Activated CD8-positive, alpha-beta T cell treated with anti-CD3 and anti-CD28 coated beads, Interleukin-2, amount 10 ng/mL, durations not matched to agents 7 days and 5 days (primary cell): ENCODE results near the gene DSEL. TPM values are rescaled to one million over a fixed set of nuclear protein-coding genes. Genes with fewer than 3 reads are reported as not detected.

Source experiments
- ATAC-seq: fragments of 150-1000 bp; cut with Tn5 transposase; one replicate; pipeline ENCODE4 v1.10.0; 2021; ENCODE audit warnings: moderate library complexity
- CTCF ChIA-PET: fragments of 350-600 bp; sonication (Branson Sonifier 250); formaldehyde crosslinking; loops from one replicate; lab custom pipeline; 2021; ENCODE audit warnings: antibody characterized with exemption; lab: Charles Lee
- POLR2A ChIA-PET: fragments of 350-600 bp; sonication (Branson Sonifier 250); formaldehyde crosslinking; loops from one replicate; lab custom pipeline; 2021; ENCODE audit warnings: antibody characterized with exemption; lab: Charles Lee
- DNase-seq: peaks from one replicate; pipeline ENCODE4 v3.0.0-alpha.2; 2020
- H3K27ac Mint-ChIP-seq: one replicate; pipeline ENCODE4 v1.8.0; 2021; ENCODE audit warnings: mild to moderate bottlenecking, mixed read lengths
- H3K27me3 Mint-ChIP-seq: one replicate; pipeline ENCODE4 v1.8.0; 2021; ENCODE audit warnings: low read depth, mixed read lengths
- H3K36me3 Mint-ChIP-seq: one replicate; pipeline ENCODE4 v1.8.0; 2021; ENCODE audit warnings: low read depth, mixed read lengths
- H3K4me1 Mint-ChIP-seq: one replicate; pipeline ENCODE4 v1.8.0; 2021; ENCODE audit warnings: low read depth, mixed read lengths
- H3K4me3 Mint-ChIP-seq: one replicate; pipeline ENCODE4 v1.8.0; 2021; ENCODE audit warnings: mild to moderate bottlenecking, mixed read lengths
- H3K9me3 Mint-ChIP-seq: one replicate; pipeline ENCODE4 v1.8.0; 2022; ENCODE audit warnings: mixed read lengths; ENCODE audit not compliant: insufficient read depth
- total RNA-seq, 2 experiments: library from RNA; stranded (reverse); gene quantifications; one replicate each; pipeline ENCODE4 v1.2.3, GENCODE V29; 2021

DSEL gene
- total RNA-seq, 2 experiments from 2014 or later = 0.05 to 0.08 TPM

GRCh38 chr18:67486534-67486933 is 30.0 kb downstream of the DSEL start:
- ChIA-PET POLR2A (no interaction called here), CTCF (no interaction called here)
- H3K4me1 Mint-ChIP-seq = no peaks in the 10 kb centered on the region
- ATAC-seq (no peak), DNase-seq (no peak)
- no peak overlapping the region for H3K27ac Mint-ChIP-seq
- H3K9me3 Mint-ChIP-seq = no peaks in the 10 kb centered on the region
- H3K4me3 Mint-ChIP-seq = no peak overlapping the region
- no peaks in the 10 kb centered on the region for H3K27me3 Mint-ChIP-seq
- no peaks in the 10 kb centered on the region for H3K36me3 Mint-ChIP-seq

- H3K27ac Mint-ChIP-seq = no peak overlapping the region
- H3K4me3 Mint-ChIP-seq = no peak overlapping the region
- H3K4me1 Mint-ChIP-seq = no peaks in the 10 kb centered on the region
- no peaks in the 10 kb centered on the region for H3K9me3 Mint-ChIP-seq
- H3K36me3 Mint-ChIP-seq = no peaks in the 10 kb centered on the region
- no peaks in the 10 kb centered on the region for H3K27me3 Mint-ChIP-seq
- ChIA-PET CTCF (no interaction called here), POLR2A (no interaction called here)
- DNase-seq = no peak
- no peak for ATAC-seq
These were observed 30.9 kb downstream of the DSEL start for GRCh38 chr18:67485655-67486054.

- Mint-ChIP-seq H3K36me3 (no peaks in the 10 kb centered on the region), H3K27me3 (no peaks in the 10 kb centered on the region), H3K27ac (no peak overlapping the region), H3K4me3 (no peak overlapping the region), H3K9me3 (no peaks in the 10 kb centered on the region), H3K4me1 (no peaks in the 10 kb centered on the region)
- ATAC-seq (no peak), DNase-seq (no peak)
- CTCF ChIA-PET = no interaction called here
- POLR2A ChIA-PET = no interaction called here
These were observed 32.1 kb downstream of the DSEL start for GRCh38 chr18:67484458-67484857.

DNA sequence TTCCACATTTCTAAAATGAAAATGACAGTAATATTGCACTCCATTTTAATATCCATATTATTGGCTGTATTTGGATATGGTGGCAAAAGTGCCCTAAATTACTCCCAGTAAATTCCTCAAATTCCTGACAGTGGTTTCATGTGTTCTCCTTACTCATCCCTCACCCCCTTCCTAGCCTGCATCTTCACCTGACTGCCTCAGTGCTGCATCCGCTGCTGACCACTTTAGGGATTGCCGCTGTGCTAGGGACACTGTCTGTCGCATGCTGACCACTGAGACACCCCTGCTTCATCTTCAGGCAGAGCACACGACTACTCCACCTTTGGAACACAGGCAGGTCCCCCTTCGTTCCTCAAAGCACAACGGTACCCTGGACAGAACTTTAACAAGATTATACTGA is 32.6 kb downstream of the DSEL start:
- no peaks in the 10 kb centered on the region for H3K4me1 Mint-ChIP-seq
- CTCF ChIA-PET = interaction anchor here (1.2 kb wide), 1 partner anchor 10 kb away, joined by 3 read pairs; no protein-coding TSS in a partner anchor
- no peaks in the 10 kb centered on the region for H3K9me3 Mint-ChIP-seq
- H3K27me3 Mint-ChIP-seq = no peaks in the 10 kb centered on the region
- DNase-seq (no peak), ATAC-seq (no peak)
- POLR2A ChIA-PET = no interaction called here
- H3K4me3 Mint-ChIP-seq = no peak overlapping the region
- H3K27ac Mint-ChIP-seq = no peak overlapping the region
- H3K36me3 Mint-ChIP-seq = no peaks in the 10 kb centered on the region

DNA sequence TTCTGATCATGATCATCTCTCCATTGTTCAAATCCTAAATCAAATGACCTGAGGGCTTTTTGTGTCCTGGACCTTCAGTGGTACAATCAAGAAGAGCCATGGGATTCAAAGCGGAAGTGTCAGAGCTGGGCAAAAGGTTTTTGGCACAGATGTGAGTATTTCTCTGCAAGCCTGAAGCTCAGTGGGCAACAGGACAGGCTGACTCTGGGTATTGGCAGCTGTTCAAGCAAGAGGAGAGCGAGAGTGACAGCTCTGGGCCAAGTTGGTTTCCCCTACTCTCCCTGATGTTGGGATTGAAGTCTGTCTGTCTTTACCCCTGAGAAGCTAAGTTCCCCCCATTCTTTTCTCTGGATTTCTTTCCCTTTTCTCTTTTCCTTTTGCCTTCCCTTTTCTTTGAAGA is 33.3 kb downstream of the DSEL start:
- no peaks in the 10 kb centered on the region for H3K9me3 Mint-ChIP-seq
- ChIA-PET CTCF (interaction anchor here (1.2 kb wide), 1 partner anchor 9 kb away, joined by 3 read pairs; no protein-coding TSS in a partner anchor), POLR2A (no interaction called here)
- DNase-seq (no peak), ATAC-seq (no peak)
- H3K27ac Mint-ChIP-seq = no peak overlapping the region
- H3K4me3 Mint-ChIP-seq = no peak overlapping the region
- no peaks in the 10 kb centered on the region for H3K4me1 Mint-ChIP-seq
- H3K27me3 Mint-ChIP-seq = no peaks in the 10 kb centered on the region
- H3K36me3 Mint-ChIP-seq = no peaks in the 10 kb centered on the region

DNA sequence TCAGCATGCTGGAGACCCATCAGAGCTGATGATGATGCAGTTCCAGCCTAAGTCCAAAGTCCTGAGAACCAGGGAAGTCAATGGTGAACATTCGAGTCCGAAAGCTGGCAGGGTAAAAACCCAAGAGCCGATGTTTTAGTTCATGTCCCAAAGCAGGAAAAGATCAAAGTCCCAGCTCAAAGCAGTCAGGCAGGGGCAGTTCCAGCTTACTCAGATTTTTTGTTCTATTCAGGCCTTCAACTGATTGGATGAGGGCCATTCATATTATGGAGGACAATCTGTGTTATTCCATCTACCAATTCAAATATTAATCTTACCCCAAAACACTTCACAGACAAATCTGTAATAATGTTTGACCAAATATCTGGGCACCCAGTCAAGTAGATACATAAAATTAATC is 38.3 kb downstream of the DSEL start:
- no peaks in the 10 kb centered on the region for H3K27me3 Mint-ChIP-seq
- ChIA-PET CTCF (no interaction called here), POLR2A (no interaction called here)

GRCh38 chr18:67477522-67477921 is 39.0 kb downstream of the DSEL start:
- Mint-ChIP-seq H3K9me3 (no peaks in the 10 kb centered on the region), H3K4me1 (no peaks in the 10 kb centered on the region), H3K4me3 (no peak overlapping the region), H3K36me3 (no peaks in the 10 kb centered on the region), H3K27me3 (no peaks in the 10 kb centered on the region), H3K27ac (no peak overlapping the region)
- POLR2A ChIA-PET = no interaction called here
- DNase-seq = no peak
- CTCF ChIA-PET = no interaction called here
- no peak for ATAC-seq

More for the DNA sequence above, 38.3 kb downstream of the DSEL start:
- DNase-seq (no peak), ATAC-seq (no peak)
- Mint-ChIP-seq H3K9me3 (no peaks in the 10 kb centered on the region), H3K36me3 (no peaks in the 10 kb centered on the region), H3K27ac (no peak overlapping the region), H3K4me3 (no peak overlapping the region), H3K4me1 (no peaks in the 10 kb centered on the region)

- ChIA-PET POLR2A (no interaction called here), CTCF (no interaction called here)
- Mint-ChIP-seq H3K9me3 (no peaks in the 10 kb centered on the region), H3K4me3 (no peak overlapping the region), H3K4me1 (no peaks in the 10 kb centered on the region), H3K36me3 (no peaks in the 10 kb centered on the region), H3K27me3 (no peaks in the 10 kb centered on the region), H3K27ac (no peak overlapping the region)
- no peak for ATAC-seq
- no peak for DNase-seq
These were observed 39.9 kb downstream of the DSEL start for GRCh38 chr18:67476585-67476984.

GRCh38 chr18:67475673-67476072 is 40.8 kb downstream of the DSEL start:
- Mint-ChIP-seq H3K9me3 (no peaks in the 10 kb centered on the region), H3K27me3 (no peaks in the 10 kb centered on the region), H3K4me1 (no peaks in the 10 kb centered on the region), H3K36me3 (no peaks in the 10 kb centered on the region), H3K4me3 (no peak overlapping the region), H3K27ac (no peak overlapping the region)
- no peak for DNase-seq
- no peak for ATAC-seq
- ChIA-PET POLR2A (no interaction called here), CTCF (no interaction called here)

DNA sequence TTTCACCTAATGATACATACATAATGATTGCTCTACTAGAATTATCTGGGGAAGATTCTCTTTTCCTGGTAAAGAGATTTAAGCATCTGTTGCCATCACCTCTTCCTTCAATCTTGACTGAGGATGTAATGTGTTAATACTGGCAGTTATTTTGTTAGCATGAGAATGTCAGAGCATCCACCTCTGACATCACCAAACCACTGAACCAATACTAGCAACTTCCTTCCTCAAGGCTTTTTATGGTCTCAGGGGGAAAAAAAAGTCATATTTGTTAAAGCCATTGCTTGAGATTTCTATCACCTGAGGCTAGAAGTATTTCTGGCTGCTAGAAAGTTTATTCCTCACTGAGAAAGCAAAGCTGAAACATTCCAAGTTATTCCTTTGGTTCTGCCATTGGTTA is 48.5 kb downstream of the DSEL start:
- Mint-ChIP-seq H3K36me3 (no peaks in the 10 kb centered on the region), H3K27ac (no peak overlapping the region), H3K4me3 (no peak overlapping the region), H3K9me3 (no peaks in the 10 kb centered on the region), H3K27me3 (no peaks in the 10 kb centered on the region), H3K4me1 (peaks cover 6% of the 10 kb centered on the region)
- no peak for ATAC-seq
- CTCF ChIA-PET = no interaction called here
- no peak for DNase-seq
- POLR2A ChIA-PET = no interaction called here

- H3K27ac Mint-ChIP-seq = no peak overlapping the region
- H3K4me1 Mint-ChIP-seq = peaks cover 6% of the 10 kb centered on the region
- ChIA-PET CTCF (no interaction called here), POLR2A (no interaction called here)
- no peak for DNase-seq
- no peak overlapping the region for H3K4me3 Mint-ChIP-seq
- H3K9me3 Mint-ChIP-seq = no peaks in the 10 kb centered on the region
- ATAC-seq = no peak
- no peaks in the 10 kb centered on the region for H3K27me3 Mint-ChIP-seq
- H3K36me3 Mint-ChIP-seq = no peaks in the 10 kb centered on the region
These were observed 49.3 kb downstream of the DSEL start for GRCh38 chr18:67467188-67467587.

GRCh38 chr18:67464499-67464898 is 52.0 kb downstream of the DSEL start:
- Mint-ChIP-seq H3K4me1 (peaks cover 6% of the 10 kb centered on the region), H3K36me3 (no peaks in the 10 kb centered on the region), H3K27me3 (peaks cover 2% of the 10 kb centered on the region), H3K9me3 (no peaks in the 10 kb centered on the region), H3K4me3 (no peak overlapping the region), H3K27ac (no peak overlapping the region)
- ChIA-PET POLR2A (no interaction called here), CTCF (no interaction called here)
- DNase-seq (no peak), ATAC-seq (no peak)

GRCh38 chr18:67463829-67464228 is 52.7 kb downstream of the DSEL start:
- H3K4me1 Mint-ChIP-seq = peaks cover 6% of the 10 kb centered on the region

More at GRCh38 chr18:67463829-67464228, 52.7 kb downstream of the DSEL start:
- ATAC-seq (no peak), DNase-seq (no peak)
- Mint-ChIP-seq H3K9me3 (no peaks in the 10 kb centered on the region), H3K36me3 (no peaks in the 10 kb centered on the region), H3K4me3 (no peak overlapping the region), H3K27me3 (peaks cover 2% of the 10 kb centered on the region), H3K27ac (no peak overlapping the region)
- POLR2A ChIA-PET = no interaction called here
- CTCF ChIA-PET = no interaction called here
